NCI-H1694 treated with DMSO at 0.1 percent for 48 hours (cell line): ENCODE data around the gene COL2A1.

Experiments
- DNase-seq: peaks from one replicate; lab custom pipeline; 2025; lab: John Stamatoyannopoulos, UW

Gene COL2A1

DNA sequence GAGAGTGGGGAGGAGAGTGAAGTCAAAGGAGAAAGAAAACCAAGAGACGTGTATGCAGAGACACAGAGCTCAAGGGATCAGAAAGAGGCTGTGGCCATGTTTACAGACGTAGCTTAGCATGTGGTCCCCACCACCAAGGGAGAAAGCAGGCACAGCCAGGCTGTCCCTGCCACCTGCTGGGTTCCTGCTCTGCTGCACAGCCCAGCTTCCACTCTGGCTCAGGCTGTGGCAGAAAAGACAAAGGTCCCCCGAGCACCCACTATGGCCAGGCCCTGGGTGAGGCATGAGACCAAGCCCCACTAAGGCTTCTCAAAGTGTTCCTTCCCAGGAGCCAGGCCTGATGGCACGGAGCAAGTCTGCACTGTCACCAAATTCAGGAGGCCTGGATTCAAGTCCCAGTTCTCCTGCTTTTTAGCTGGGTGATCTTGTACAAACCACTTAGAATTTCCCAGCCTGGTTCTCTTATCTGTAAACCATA lies 25.9 kb upstream of the COL2A1 start:
- no peak for DNase-seq

DNA sequence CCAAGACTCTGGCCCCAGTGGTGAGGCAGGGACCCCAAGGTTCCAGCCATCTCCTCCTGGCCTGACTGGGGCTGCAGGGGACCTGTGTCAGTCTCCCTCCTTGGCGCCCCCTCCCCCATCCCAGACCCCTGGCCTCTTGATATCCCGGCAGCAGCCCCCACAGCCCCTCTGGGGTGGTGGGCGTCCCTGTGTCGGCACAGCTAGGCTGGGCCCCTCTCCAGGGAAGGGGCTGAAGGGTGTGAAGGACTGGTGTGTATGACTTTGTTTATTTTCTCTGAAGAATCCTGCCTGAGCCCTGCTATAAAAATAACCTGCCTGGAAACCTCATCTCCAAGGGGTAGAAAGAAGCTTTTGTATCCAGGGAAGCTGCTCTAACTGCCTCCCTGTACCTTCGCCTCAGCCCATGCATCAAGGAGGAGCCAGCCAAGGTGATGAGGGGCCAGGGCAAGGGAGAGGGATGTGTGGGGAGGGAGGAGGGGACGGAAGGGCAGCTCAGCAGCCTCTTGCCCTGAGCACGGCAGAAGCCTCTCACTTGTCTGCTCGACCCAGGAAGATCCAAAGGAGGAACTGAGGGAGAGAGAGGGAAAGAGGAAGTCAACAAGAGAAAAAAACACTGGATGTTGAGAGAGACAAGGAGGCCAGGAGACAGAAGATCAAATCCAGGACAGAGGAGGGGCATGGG lies 25.4 kb upstream of the COL2A1 start:
- no peak for DNase-seq

DNA sequence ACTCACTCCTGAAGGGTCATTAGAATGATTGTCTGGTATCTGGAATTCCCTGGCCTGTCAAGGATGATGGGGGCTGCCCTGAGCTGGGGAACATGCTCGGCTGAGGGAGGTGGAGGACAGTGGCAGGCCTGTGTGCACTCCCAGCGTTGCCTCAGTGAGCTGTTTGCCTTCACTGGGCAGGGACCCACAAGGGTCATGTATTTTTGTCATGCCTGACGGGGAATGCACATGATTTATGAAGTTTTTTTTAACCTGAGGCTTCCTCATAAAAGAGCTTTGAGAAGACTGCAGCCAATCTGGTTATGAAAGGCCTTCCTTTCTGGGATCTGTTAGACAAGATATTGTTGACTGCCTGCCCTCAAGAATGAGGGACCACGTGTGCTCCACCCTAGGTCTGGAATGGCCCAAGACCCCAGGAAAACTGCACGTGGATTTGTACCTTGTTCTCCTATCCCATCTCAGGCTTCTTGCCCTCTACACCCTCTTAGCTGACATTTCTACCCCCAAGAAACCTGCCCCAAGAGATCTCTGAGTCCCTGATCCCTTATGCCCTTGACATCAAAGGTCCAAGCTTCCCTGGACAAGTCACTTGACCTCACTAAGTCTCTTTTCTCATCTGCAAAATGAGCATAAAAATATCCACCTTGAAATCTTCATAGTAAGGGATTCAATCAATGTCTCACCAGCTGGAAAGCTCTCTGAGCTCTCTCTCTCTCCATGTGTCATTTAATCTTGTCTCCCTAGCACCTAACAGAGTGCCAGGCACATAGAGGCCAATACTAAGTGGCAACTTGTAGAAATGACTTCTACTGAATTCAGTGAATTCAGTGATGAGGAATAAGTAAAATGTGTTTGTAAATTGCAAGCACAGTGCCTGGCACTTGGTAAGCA lies 24.5 kb upstream of the COL2A1 start:
- DNase-seq = no peak

DNA sequence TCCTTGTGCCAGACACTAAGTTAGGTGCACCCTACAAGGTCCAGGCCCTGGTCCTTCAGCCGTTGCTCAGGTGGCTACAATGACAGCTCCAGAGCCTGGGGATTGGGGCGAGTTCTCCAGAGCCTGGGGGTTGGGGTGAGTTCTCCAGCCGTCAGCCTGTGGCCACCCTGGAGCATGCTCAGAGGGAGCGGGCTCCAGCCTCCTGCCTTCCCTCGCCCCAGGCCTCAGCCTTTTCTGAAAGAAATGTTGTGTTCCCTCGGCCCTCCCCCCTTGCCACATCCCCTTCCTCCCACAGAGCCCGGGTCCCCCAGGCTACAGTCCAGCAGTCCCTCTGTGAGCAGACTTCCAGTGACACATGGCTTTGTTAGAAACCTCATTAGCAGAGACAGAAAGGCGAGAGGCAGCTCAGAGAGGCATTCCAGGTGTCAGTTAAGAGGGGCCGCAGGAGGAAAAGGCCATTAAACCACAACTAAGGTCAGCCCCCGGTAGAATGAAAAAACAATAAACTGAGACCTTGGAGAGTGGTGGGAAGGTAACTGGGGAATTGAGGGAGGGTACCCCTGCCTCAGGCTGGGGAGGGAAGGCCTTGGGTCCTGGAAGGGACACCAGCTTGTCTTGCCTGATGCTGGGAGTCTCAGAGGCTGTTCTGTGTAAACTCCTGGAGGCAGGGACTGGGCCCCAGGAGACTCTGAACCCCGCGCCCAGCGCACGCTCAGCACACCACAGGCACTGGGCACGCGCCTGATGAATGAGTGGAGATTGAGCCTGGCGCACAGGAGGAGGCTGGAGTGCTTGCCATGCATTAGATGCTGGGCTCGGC lies 23.1 kb upstream of the COL2A1 start:
- no peak for DNase-seq

DNA sequence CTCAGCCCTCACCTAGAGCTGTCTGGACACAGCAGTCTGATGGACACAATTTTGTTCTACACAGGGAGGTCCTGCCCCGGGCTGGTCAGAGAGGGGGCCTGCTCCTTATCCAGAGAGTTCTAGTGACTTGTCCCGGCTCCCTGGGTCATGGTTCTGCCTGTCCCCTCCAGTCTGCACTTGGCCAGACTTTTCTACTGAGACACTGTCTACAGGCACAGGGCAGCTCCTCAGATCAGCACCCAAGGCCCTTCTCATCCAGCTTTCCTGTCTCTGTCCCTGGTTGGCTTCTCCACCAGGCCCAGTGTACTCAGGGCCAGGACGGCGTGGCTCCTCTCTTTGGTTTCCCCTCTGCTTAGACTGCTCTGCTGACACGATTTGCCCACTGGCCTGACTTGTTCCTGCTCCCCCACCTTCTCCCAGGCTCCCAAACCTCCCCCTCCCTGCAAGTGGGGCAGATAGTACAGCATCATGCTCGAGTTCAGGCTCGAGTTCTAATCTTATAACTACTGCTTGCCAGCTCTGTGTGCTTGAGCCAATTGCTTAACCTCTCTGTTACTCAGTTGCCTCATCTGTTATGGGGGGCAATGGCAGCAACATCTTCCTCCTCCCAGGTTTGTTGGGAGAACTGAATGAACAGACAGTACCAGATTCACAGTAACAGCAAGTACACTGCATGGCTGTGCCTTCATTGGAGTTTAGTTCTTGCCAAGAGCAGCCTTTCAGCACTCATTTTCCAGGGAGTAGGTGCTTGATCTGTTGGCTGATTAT lies 22.0 kb upstream of the COL2A1 start:
- no peak for DNase-seq

DNA sequence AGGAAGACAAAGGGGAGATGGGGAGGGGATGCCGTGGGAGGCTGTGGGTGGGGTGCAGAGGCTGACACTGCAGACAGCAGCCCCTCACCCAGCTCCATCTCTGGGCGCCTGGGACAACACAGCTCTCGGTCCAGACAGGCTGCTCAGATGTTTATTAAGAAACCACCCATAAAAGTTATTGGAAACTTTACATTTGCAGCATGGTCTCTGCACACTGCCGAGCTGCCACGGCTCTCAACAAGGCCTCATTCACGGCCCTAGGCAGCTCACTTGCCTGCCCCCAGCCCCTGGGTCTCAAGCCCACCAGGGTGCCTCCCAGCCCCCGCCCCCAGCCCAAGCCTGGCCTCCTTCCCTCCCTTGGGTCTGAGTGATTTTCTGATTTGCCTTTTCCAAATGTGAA lies 21.0 kb upstream of the COL2A1 start:
- no peak for DNase-seq

DNA sequence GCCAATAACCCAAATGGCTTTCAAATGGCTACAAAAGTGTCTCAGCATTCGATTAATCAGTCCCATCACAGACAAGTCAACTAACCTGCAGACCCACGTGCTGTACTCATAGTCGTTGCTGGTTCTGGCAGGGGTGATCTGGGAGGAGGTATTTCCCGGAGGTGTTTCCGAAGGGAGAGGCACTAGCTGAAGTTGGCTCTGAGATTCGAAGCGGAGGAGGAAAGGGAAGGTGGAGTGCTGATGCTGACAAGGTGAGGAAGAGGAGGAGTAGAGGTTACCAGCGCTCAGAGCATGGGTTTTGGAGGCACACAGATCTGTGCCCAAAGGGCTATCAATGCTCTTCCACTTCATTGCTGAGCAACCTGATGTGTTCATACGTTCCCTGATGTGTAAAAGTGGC lies 20.5 kb upstream of the COL2A1 start:
- DNase-seq = no peak

DNA sequence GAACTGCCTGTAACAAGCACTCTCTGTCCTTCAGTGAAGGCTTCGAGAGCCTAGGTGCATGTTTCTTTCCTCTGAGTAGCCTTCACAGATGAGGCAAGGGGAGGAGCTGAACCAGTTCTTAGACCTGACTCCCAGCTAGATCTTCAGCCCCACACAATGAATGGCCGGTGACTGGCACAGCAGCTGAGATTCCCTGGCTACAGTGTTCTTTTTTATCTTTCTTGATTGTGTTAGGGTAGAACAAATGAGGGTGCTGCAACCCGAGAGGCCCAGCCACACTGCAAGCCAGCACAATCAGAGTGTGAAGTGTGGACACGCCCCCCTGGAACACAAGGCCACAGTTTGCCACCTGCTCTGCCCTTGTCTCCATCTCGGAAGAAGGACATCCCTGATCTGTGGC lies 19.1 kb upstream of the COL2A1 start:
- no peak for DNase-seq

DNA sequence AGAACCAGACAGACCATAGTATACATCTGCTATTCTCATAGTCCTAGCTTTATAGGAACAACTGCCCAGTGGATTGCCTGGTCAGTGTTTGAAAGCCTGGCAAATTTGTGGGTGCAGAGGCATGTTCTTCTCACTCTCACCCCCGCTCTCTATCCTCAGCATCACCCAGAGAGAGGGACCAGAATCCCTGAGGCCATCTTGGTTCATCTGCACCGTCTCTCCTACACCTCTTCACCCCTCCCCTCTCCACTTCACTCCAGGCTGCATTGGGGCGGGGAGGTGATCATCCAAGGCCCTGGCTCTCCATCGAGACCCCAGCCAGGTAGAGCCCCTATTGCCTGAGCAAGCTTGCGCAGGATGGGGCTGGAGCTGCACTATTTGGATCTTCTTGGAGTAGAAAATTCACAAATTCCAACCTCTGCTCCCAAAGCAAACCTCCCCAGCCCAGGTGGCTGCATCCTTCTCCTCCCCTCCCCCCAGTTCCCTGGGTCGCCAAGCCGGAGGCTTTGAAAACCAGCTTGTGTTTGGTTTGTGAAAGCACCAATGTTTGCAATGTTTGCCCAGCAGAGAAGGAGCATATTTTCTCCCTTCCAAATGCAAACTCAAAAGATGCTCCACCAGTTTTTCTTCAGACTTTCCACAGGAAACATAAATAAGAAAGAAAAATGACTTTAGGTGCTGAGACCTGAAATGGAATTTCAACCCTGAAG lies 18.6 kb upstream of the COL2A1 start:
- DNase-seq = no peak

DNA sequence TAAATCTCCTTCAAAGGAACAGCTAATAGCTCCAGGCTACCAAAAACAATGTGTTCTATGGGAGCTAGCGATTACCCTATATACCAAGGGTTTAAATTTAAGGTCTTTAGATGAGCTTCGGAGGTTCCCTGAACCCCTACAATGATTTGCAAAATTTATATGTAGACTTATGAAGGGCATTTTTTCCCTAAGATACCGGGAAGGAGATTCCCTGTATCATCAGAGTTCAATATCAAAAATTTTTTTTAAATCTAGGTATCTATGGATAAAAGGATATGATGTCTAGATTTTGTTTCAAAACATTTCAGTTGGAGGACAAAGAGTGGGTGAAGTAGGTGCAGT lies 17.9 kb upstream of the COL2A1 start:
- DNase-seq = no peak

DNA sequence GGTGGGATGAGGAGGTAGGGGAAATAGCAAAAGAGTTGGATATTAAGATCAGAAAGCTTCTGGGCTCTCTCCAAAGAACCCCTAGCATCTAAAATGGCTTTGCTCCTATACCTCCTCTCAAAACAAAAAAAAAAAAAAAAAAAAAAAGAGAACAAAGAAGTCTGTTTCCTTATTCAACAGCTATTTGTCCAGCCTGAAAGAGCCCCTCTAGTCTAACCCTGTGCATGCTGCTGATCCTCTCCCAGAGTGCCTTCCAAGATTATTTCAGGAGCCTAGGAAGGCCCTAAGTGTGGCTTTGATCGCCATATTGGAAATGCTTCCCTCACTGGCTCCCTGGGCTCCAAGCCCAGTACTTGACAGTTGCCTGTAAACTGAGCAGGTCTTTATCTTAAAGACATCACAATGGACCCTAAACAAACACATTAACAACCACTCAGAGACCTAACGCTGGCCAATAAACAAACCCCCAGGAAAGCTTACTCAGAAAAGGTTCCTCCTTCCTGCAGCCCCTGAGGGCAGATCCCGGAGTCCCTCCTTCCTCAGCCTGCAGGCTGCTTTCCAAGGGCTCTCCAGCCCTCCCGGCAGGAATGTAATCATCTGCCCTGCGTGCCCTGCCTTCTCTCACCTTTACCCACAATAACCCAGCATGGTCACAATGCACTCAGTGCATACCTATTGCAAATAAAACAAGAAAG lies 17.4 kb upstream of the COL2A1 start:
- DNase-seq = no peak

DNA sequence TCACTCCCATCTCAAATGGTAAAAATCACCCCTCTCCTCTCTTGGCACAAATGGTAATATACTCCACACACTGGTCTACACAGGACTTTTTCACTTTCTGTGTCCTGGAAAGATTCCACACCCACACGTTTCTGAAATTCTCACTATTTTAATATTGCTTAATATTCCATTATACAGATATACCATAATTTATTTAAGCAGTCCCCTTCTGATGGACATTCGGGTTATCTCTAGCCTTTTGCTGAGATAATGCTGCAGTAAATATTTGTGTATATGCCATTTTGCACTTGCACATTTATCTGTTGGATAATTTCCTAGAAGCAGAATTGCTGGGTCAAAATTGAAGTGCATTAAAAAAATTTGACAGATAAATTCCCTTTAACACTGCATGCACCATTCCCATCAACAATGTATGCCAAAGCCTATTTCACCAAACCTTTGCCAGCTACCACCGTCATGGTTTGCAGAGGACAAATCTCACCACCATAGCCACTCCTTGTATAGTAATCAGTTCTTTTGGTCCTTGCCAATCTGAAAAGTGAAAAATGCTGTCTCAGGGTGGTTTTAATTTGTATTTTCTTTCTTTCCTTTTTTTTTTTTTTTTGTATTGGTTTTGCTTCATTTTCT lies 15.5 kb upstream of the COL2A1 start:
- no peak for DNase-seq

DNA sequence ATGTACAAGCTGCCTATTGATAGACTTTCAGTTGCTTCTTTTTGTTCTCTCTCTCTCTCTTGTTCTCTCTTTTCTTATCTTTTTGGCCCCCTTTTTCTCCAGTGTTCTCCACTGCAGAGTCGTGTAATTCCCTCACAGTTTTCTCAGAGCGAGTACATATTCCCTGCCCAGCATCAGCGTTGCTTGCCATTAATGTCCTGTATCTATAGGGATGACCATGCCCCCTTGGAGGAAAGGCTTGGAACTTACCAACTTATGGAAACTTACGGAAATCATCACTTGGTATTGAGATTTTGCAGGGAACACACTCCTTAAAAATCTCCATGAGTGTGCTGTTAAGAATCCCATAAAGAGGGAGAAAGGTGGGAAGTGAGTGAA lies 14.3 kb upstream of the COL2A1 start:
- DNase-seq = no peak

DNA sequence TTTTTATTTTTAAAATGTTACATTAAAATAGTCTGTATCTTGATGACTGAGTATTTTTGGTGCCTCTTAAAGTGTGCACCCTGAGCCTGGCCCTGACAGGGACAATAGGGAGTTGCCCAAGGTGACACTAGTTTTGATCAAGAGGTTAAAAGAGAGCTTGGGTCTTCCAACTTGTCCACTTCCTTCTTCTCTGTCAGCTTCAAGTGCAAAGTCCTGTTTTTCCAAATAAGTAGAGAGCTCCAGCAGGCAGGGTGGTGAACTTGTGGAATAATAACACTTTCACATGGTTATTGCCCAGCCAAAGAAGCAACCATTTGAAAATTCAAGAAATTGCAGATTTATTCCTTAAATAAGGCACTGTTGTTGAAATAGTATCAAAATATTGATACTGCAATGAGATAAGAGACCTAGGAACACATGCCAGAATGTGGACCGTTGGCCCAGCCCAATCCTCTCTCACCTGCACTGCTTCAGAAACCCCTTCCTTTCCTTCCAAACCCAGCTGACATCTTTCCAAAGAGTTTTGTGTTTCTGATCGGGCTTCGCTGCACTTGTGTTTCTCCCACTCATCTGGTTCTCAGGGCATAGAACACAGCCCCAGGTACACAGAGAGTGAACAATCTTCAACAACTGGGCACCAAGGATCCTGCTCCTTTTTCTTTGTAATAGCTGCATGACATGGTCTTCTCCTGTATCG lies 13.8 kb upstream of the COL2A1 start:
- DNase-seq = no peak

DNA sequence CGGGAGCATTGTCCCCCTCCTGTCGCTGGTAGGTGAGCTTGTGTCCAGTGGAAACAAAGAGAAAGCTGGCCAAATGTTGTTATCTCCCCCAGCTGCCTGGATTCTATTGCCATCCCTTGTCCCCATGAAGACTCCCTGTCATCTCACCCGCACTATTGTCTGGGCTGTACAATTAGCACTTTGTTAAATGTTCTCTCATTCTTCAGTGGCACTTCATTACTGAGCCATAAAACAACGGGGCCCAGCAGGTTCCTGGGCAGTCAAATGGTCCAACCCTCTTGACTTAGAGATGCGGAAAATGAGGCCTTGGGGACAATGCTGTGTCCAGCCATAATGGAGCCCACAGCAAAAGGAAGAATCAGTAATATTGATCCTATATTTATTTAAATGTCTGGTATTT lies 13.2 kb upstream of the COL2A1 start:
- DNase-seq = no peak

DNA sequence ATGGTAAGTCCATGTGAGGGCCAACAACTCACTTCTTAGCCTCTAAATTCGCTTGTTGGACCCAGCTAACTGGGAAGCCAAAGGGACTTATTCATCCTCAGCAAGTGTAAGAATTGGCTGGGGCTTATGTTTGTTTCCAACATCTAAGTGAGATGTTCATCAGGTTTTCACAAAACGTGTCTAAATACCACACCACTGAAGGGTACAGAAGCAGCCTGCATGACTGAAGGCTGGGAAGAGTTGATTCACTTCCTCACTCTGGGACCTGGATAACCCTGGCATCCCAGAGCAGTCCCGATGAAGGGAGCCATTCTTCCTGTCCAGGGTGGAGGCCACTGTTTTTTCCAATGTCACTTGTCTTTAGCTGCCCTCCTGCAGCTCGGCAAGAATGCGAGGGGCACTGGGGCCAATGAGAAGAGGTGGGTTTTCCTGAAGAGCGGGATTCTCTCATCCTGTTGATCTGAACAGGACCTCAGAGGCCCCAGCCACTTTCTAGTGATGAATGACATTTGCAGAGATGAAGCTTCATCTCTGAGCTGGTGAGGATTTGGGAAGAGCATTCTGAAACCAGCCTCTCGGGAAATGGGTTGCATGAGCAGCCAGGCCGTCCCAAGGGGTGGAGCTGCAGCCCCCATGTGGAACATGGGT lies 12.2 kb upstream of the COL2A1 start:
- no peak for DNase-seq

DNA sequence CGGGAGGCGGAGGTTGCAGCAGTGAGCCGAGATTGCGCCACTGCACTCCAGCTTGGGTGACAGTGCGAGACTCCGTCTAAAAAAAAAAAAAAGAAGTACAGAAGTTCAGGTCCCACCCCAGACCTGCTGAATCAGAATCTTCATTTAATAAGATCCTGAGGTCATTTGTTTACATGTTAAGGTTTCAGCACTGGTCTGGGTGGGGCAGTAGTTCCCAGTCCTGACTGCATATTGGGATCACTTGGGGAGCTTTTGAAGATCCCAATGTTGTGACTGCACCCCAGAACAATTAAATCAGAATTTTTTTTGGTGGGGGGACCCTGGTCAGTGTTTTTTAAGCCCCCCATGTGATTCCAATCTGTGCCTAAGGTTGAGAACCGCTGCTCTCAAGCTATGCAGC lies 11.7 kb upstream of the COL2A1 start:
- DNase-seq = no peak

DNA sequence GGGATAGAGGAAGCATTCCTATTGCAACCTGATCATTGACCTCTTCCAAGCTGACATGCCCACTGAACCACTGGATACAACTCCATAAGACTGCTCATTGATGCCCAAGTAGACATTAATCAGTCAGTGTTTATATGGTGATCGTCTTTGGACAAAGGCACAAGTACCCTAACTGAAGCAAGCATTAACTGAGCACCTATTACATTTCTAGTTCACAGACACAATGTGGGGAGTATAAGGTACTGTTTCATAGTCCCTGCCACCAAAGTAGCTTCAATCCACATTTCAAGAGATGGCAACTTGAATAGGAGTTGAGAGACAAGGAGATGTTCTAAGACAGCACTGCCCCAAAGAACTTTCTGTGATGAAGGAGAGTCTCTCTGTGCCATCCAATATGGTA lies 10.9 kb upstream of the COL2A1 start:
- no peak for DNase-seq

DNA sequence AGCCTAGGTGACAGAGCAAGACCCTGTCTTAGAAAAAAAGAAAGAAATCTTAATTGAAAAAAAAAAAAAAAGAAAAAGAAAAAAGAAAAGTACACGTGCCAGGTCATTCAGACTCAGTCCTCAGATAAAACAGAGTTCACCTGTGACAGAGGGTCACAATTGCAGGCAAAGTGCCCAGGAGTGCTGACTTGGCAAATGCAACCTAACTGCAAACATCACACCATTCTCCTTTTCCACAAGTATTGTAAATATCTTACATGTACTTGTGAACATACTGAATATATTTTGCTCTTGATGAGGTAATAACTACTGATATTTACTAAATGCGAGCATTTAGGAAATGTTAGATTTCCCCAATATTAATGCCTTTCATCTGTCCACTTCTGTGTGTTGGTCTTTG lies 9.0 kb upstream of the COL2A1 start:
- no peak for DNase-seq
